ENCODE data around the gene MTX2. TPM values are rescaled to one million over a fixed set of nuclear protein-coding genes. Genes with fewer than 3 reads are reported as not detected.

Gene MTX2
- total RNA-seq, 4 donors from 2014 or later = 17.6 to 33.1 (median 28.9) TPM

DNA sequence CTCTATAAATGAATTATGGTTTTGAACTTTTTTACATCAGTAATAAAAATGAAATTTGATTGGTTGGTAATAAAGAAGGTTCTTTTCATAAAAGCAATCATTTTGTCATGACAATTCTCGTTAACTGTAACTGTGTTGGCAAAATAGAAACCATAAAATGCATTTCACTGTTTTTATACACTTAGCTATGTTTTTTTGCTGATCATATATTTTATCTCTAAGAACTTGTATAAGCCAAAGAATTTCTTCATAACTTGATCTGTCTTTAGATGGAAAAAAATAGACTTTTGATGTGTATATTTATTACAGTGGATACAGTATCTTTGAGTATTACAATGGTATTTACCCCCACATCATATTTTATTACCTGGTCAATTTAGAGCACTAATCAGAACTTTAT is 9.7 kb downstream of the MTX2 start:
- TF ChIP-seq CTCF (IDR thresholded peaks at IDR 0.05) (no peak), POLR2A (IDR thresholded peaks at IDR 0.05) (no peak)
- no peak for DNase-seq
- H3K36me3 ChIP-seq = no peaks in the 10 kb centered on the region
- H3K27ac ChIP-seq = no peak overlapping the region
- H3K4me3 ChIP-seq = no peak overlapping the region
- no peaks in the 10 kb centered on the region for H3K4me1 ChIP-seq
- H3K27me3 ChIP-seq = no peaks in the 10 kb centered on the region
- no peaks in the 10 kb centered on the region for H3K9me3 ChIP-seq

DNA sequence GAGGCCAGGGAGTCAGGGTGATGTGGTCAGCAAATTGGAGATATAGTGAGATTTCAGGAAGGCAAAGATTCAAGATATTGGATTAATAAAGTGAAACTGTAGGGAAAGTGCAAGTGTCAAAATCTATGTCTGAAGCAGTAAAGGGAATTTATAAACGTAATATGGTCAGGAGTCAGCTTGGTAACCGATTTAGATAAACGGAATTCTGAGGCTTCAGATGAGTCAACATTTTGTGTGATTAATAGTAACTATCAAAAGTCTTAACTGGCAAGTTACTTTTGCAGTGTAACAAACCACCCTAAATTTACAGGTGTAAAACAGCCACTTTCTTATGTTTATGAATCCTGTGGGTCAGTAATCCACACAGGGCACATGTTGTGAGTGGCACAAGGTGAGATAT is 10.9 kb downstream of the MTX2 start:
- Histone ChIP-seq H3K4me3 (no peak overlapping the region), H3K9me3 (no peaks in the 10 kb centered on the region), H3K4me1 (no peaks in the 10 kb centered on the region), H3K27me3 (no peaks in the 10 kb centered on the region), H3K27ac (no peak overlapping the region), H3K36me3 (no peaks in the 10 kb centered on the region)
- DNase-seq = no peak
- no peak for TF ChIP-seq POLR2A (IDR thresholded peaks at IDR 0.05)
- no peak for TF ChIP-seq CTCF (IDR thresholded peaks at IDR 0.05)

- no peaks in the 10 kb centered on the region for H3K4me1 ChIP-seq
- DNase-seq = no peak
- H3K36me3 ChIP-seq = no peaks in the 10 kb centered on the region
- H3K4me3 ChIP-seq = no peak overlapping the region
- no peaks in the 10 kb centered on the region for H3K27me3 ChIP-seq
- no peak overlapping the region for H3K27ac ChIP-seq
- no peak for TF ChIP-seq CTCF (IDR thresholded peaks at IDR 0.05)
- no peak for TF ChIP-seq POLR2A (IDR thresholded peaks at IDR 0.05)
- H3K9me3 ChIP-seq = no peaks in the 10 kb centered on the region
Measured at GRCh38 chr2:176280867-176281658, 11.8 kb downstream of the MTX2 start.

DNA sequence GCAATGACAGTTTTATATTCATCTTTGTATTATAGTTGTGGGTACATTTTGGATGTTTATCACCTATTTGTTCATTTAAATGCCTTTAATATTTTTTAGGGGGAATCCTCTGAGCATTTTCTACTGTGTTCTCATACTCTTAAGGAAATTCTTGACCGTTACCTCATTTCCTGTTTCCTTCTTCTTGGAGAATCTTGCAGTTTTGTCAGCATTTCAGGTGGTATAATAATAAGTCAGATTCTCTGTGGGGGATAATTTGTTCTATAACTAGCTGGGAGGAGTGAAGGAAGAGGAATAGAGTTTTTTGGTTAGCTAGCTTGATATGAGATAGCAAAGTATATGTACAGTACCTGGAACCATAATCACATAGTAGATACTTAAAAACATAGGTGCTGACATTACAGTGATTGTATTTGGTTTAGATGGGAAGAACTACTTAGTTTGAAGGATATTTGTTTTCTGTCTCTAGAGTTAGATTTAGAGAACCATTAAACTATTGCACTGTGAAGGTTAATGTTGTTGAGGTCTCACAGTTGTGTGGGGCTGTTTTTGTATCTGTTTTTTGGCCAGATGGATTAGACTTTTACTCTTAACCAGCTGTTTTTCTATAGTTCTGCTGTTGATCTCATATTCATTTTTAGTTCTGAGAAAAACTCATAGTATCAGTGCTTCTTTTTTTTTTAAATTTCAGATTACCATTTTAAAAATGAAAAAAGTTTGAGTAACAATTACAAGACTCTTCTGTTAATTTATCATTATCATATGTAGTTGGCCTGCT is 14.2 kb downstream of the MTX2 start:
- Histone ChIP-seq H3K4me1 (no peaks in the 10 kb centered on the region), H3K9me3 (no peaks in the 10 kb centered on the region), H3K27me3 (no peaks in the 10 kb centered on the region), H3K4me3 (no peak overlapping the region), H3K27ac (no peak overlapping the region), H3K36me3 (no peaks in the 10 kb centered on the region)
- TF ChIP-seq POLR2A (IDR thresholded peaks at IDR 0.05) (no peak), CTCF (IDR thresholded peaks at IDR 0.05) (no peak)
- no peak for DNase-seq

DNA sequence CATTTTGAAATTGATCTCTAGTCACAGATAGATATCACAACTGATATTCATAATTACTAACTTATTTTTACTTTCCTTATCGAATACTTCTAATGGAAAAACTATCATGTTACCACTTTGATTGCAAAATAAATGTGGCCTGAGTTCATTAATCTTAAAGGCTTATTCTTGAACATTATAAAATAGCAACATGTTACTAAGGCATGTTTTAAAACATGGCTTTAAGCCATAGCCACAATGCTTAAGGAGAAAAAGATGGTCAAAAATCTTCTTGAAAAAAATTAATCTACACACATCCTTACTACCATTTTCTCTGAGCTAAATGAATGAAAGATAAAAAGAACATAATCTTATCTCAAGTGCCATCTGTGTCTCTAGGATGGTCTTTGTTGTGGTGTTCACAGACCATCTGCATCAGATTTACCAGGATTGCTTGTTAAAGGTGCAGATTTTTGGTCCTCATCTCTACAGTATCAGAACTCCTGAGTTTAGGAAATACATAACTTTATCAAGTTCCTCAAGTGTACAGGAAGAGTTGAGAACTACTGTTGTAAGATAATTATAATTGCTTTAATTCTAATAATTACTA is 15.3 kb downstream of the MTX2 start:
- Histone ChIP-seq H3K27ac (no peak overlapping the region), H3K27me3 (no peaks in the 10 kb centered on the region)

DNA sequence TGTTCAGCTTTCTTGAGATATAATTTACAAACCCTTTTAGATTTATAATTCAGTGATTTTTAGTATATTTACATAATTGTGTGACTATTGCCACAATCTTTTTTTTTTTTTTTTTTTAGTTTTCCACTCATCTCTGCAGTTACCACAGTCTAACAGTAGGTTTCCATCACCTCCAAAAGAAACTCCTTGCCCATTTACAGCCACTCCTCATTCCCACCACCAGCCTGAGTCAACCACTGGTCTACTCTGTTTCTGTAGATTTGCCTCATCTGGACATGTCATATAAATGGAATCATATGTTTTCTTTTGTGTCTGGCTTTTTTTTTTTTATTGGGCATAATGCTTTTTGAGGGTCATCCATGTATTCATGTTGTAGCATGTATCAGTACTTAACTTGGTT is 16.1 kb downstream of the MTX2 start:
- Histone ChIP-seq H3K27ac (no peak overlapping the region), H3K4me1 (no peaks in the 10 kb centered on the region), H3K4me3 (no peak overlapping the region), H3K27me3 (no peaks in the 10 kb centered on the region), H3K9me3 (no peaks in the 10 kb centered on the region), H3K36me3 (no peaks in the 10 kb centered on the region)
- TF ChIP-seq POLR2A (IDR thresholded peaks at IDR 0.05) = no peak
- no peak for TF ChIP-seq CTCF (IDR thresholded peaks at IDR 0.05)
- no peak for DNase-seq

More for the DNA sequence above, 15.3 kb downstream of the MTX2 start:
- no peak for DNase-seq
- Histone ChIP-seq H3K4me3 (no peak overlapping the region), H3K36me3 (no peaks in the 10 kb centered on the region), H3K9me3 (no peaks in the 10 kb centered on the region), H3K4me1 (no peaks in the 10 kb centered on the region)
- TF ChIP-seq POLR2A (IDR thresholded peaks at IDR 0.05) = no peak
